Measurements from ENCODE around the gene CNFN. TPM values are rescaled to one million over a fixed set of nuclear protein-coding genes. Genes with fewer than 3 reads are reported as not detected.

The CNFN gene
- total and polyA plus RNA-seq, 2 experiments from 2014 or later = 6.7 to 54.5 TPM

DNA sequence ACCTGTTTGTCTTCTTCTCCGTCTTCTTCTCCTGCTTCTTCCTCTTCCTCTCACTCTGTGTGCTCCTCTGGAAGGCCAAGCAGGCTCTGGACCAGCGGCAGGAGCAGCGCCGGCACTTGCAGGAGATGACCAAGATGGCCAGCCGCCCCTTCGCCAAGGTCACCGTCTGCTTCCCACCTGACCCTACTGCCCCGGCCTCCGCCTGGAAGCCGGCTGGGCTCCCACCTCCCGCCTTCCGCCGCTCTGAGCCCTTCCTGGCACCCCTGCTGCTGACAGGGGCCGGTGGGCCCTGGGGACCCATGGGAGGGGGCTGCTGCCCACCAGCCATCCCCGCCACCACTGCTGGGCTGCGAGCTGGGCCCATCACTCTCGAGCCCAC lies 13.9 kb downstream of the CNFN start:
- Mint-ChIP-seq H3K27me3 (ENCODE audit: insufficient read depth, low read depth, poor library complexity) (peaks cover 17% of the 10 kb centered on the region), H3K4me1 (peaks cover 13% of the 10 kb centered on the region), H3K9me3 (peaks cover 3% of the 10 kb centered on the region; the same call in 2 of the 3 replicates), H3K36me3 (ENCODE audit: low read depth) (peaks cover 33% of the 10 kb centered on the region), H3K27ac (no peak overlapping the region), H3K4me3 (no peak overlapping the region)
- 0 out of 2 replicates have a peak, but pooled peaks cover 7% of the 10 kb centered on the region for H3F3A ChIP-seq (replicated peaks; ENCODE audit: low read depth)
- DNase-seq (ENCODE audit: low spot score) (no peak), ATAC-seq (no peak)
- TF ChIP-seq ETS1 (IDR thresholded peaks at IDR 0.05) (no peak), REST (IDR thresholded peaks at IDR 0.05; ENCODE audit: unreplicated experiment) (no peak)
- no peaks in the 10 kb centered on the region for H3K27me3 ChIP-seq (ENCODE audit: insufficient read depth)
- H3K4me2 ChIP-seq = no peak overlapping the region
- no peaks in the 10 kb centered on the region for H3K36me3 ChIP-seq (ENCODE audit: insufficient read depth)
- no peak overlapping the region for H3K4me3 ChIP-seq
- H3K27ac ChIP-seq (ENCODE audit: low read depth) = no peak overlapping the region
- no peak overlapping the region for H2AFZ ChIP-seq
- no peaks in the 10 kb centered on the region for H3K79me2 ChIP-seq (replicated peaks; ENCODE audit: insufficient read depth)
- H3K9me2 ChIP-seq (ENCODE audit: insufficient read depth) = no peaks in the 10 kb centered on the region
- H4K20me1 ChIP-seq (replicated peaks; ENCODE audit: insufficient read depth) = no peaks in the 10 kb centered on the region
- H3K4me1 ChIP-seq (ENCODE audit: insufficient read depth) = peaks cover 7% of the 10 kb centered on the region

DNA sequence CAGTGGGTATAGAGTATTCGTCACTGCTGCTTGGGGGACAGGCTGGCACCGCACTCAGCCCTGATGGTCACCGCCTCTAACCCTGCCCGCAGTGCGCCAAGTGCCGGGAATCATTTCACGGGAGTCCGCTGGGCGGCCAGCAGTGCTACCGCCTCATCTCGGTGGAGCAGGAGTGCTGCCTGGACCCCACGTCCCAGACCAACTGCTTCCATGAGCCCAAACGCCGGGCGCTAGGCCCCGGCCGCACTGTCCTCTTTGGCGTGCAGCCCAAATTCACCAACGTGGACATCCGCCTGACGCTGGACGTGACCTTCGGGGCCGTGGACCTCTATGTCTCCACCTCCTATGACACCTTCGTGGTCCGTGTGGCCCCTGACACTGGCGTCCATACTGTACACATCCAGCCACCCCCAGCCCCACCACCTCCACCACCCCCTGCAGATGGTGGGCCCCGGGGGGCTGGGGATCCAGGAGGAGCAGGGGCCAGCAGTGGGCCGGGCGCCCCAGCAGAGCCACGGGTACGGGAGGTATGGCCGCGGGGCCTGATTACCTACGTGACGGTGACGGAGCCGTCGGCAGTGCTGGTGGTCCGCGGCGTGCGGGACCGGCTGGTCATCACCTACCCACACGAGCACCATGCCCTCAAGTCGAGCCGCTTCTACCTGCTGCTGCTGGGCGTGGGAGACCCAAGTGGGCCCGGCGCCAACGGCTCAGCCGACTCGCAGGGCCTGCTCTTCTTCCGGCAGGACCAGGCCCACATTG lies 14.5 kb downstream of the CNFN start:
- Mint-ChIP-seq H3K36me3 (ENCODE audit: low read depth) (peaks cover 35% of the 10 kb centered on the region), H3K4me3 (no peak overlapping the region), H3K9me3 (peaks cover 3% of the 10 kb centered on the region; the same call in 2 of the 3 replicates), H3K27ac (no peak overlapping the region), H3K27me3 (ENCODE audit: insufficient read depth, low read depth, poor library complexity) (peaks cover 20% of the 10 kb centered on the region), H3K4me1 (peaks cover 16% of the 10 kb centered on the region)
- no peaks in the 10 kb centered on the region for H4K20me1 ChIP-seq (replicated peaks; ENCODE audit: insufficient read depth)
- no peak overlapping the region for H2AFZ ChIP-seq
- no peak overlapping the region for H3K27ac ChIP-seq (ENCODE audit: low read depth)
- peaks cover 11% of the 10 kb centered on the region for H3K4me1 ChIP-seq (ENCODE audit: insufficient read depth)
- no peaks in the 10 kb centered on the region for H3K9me2 ChIP-seq (ENCODE audit: insufficient read depth)
- H3K4me2 ChIP-seq = no peak overlapping the region
- H3K4me3 ChIP-seq = no peak overlapping the region
- ATAC-seq (no peak), DNase-seq (ENCODE audit: low spot score) (no peak)
- TF ChIP-seq STAT1 (IDR thresholded peaks at IDR 0.05; ENCODE audit: unreplicated experiment) (no peak), ZNF331 (CRISPR knock-in tag; IDR thresholded peaks at IDR 0.05; ENCODE audit: low read depth) (no peak)
- H3F3A ChIP-seq (replicated peaks; ENCODE audit: low read depth) = 0 out of 2 replicates have a peak, but pooled peaks cover 8% of the 10 kb centered on the region
- H3K79me2 ChIP-seq (replicated peaks; ENCODE audit: insufficient read depth) = no peaks in the 10 kb centered on the region
- H3K27me3 ChIP-seq (ENCODE audit: insufficient read depth) = no peaks in the 10 kb centered on the region
- no peaks in the 10 kb centered on the region for H3K36me3 ChIP-seq (ENCODE audit: insufficient read depth)
